NCI-H2196 (cell line): Measurements from ENCODE around the gene DEGS1.
A peak's percentile ranks its signal among the peaks of the same experiment; 100 is the strongest.
"Not testable (repeated sequence)": the region's sequence is repeated elsewhere in the genome, so short reads cannot be mapped to it uniquely, and the experiment has no call there.

ENCODE experiments used
- DNase-seq: peaks from one replicate; lab custom pipeline; 2025; ENCODE audit not compliant: unreplicated experiment; lab: John Stamatoyannopoulos, UW

DEGS1 gene

DNA sequence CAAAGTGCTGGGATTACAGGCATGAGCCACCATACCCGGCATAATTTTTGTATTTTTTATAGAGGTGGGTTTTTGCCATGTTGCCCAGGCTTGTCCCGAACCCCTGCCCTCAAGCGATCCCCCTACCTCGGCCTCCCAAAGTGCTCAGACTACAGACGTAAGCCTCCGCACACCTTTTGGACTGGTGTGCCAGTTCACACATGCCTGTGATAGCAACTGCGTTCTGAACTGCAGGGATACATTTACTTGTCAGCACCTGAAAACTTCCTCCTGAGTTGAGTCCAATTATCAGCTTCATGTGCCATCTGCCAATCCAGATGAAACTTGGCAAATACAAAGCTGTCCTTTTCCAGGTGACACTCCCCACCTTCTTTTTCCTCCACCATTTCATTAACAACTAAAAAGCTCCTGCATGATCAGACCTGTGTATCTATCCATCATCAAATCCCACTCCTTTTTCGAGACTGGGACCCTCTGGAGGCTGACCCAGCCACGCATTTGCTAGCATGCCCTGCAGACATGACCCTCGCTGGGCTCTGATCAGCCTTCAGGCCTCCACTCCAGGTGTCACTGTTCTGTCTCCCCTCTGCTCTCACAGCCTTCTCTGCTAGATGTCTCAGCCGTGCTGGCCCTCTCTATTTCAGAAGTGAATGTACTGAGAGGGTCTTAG is 2.1 kb upstream of the DEGS1 start:
- no peak for DNase-seq

- DNase-seq, result no peak
Measured at GRCh38 chr1:224181453-224181810, 1.6 kb upstream of the DEGS1 start.

GRCh38 chr1:224182057-224182865 is 779 bp upstream of the DEGS1 start:
- DNase-seq, result peak; percentile 42

- peak; percentile 60 for DNase-seq
Measured at GRCh38 chr1:224183591-224184312, 712 bp downstream of the DEGS1 start.

DNA sequence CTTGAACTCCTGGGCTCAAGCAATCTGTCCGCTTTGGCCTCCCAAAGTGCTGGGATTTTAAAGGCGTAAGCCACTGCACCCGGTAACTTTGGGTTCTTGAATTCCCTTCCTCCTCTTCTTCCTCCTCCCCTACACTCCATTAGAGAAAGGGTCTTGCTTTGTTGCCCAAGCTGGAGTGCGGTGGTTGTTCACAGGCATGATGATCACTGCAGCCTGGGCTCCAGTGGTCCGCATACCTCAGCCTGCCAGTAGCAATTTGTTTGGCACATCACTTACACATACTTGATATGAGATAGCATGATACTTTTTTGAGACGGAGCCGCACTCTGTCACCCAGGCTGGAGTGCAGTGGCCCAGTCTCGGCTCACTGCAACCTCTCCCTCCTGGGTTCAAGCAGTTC is 2.2 kb downstream of the DEGS1 start:
- DNase-seq, result no peak

DNA sequence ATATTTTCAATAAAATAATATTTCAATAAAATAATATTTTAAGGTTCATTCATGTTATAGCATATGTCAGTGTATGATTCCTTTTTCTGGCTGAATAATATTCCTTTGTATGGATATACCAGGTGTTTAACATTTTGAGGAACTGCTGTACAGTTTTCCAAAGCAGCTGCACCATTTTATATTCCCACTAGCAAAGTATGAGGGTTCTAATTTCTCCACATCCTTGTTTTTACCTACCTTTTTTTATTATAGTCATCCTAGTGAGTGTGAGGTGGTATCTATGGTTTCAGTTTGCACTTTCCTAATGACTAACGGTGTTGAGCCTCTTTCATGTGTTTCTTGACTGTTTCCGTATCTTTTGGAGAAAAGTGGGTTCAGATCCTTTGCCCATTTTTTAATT is 5.2 kb downstream of the DEGS1 start:
- no peak for DNase-seq

- no peak for DNase-seq
Measured at GRCh38 chr1:224189561-224189960, 6.5 kb downstream of the DEGS1 start.

DNA sequence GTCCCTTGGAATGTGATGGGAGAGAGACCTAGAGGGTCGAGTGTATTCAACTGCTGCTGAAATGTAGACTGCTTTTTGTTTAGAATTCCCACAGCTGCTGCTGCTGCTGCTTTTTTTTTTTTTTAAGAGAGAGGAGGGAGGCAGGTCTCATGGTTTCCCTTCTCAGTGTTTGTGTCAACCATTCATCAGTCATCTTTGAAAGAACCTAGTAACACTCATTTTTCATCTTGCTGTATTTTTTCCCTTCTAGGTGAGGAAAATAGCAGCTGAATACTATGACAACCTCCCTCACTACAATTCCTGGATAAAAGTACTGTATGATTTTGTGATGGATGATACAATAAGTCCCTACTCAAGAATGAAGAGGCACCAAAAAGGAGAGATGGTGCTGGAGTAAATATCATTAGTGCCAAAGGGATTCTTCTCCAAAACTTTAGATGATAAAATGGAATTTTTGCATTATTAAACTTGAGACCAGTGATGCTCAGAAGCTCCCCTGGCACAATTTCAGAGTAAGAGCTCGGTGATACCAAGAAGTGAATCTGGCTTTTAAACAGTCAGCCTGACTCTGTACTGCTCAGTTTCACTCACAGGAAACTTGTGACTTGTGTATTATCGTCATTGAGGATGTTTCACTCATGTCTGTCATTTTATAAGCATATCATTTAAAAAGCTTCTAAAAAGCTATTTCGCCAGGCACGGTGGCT is 9.2 kb downstream of the DEGS1 start:
- no peak for DNase-seq

DNA sequence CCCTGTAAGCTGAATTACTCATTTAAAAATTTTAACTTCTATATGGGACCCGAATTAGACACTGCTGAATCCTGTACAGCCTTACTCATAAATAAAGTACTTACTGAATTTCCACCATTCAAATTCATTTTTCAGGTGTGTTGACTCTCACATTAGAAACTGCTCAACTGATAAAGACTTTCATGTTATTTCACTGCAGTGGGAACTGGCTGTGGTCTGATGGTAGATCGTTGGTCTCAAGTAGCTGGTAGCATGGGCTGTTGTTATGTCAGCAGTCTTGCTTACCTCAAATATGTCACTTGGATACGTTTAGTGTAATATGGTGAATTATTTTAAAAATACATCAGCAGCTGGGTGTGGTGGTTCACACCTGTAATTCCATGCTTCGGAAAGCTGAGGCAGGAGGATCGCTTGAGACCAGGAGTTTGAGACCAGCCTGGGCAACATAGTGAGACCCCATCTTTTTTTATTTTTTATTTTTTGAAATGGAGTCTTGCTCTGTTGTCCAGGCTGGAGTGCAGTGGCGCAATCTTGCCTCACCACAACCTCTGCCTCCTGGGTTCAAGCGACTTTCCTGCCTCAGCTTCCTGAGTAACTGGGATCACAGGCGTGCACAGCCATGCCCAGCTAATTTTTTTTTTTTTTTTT is 10.4 kb downstream of the DEGS1 start:
- no peak for DNase-seq

DNA sequence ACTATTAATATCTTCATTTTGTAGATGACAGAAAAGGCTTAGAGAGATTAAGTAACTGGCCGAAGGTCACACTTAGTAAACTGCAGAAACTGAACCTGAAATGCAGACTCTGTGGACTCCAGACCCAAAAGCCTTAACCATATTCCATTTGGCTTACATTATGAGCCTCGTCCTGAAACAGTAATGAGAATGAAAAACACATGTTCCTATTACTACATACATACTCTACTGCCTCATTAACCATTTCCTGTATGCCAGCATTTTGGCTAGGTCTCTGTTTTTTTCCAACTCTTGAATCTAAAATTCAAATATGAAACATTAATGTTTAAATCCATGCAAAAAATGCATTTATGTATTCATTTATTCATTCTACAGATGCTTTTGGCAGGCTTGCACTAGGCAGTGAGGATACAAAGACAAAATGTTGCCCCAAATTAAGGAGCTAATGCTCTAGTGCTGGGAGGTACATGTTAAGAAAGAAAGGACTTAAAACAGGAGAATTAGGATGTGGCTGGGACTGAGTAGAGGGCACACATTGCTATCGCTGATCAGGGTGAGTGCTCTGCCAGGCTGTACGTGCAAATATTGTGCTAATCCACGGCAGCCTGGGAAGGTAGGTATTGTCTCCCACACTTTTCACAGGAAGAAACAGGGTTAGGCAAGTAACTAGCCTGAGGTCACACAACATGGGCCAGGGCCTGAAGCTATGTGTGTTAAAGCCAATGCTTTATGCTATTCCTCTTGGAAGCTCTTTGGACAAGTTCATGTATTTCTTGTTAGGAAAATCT is 14.0 kb downstream of the DEGS1 start:
- no peak for DNase-seq

GRCh38 chr1:224198572-224198971 is 15.5 kb downstream of the DEGS1 start:
- no peak for DNase-seq

DNA sequence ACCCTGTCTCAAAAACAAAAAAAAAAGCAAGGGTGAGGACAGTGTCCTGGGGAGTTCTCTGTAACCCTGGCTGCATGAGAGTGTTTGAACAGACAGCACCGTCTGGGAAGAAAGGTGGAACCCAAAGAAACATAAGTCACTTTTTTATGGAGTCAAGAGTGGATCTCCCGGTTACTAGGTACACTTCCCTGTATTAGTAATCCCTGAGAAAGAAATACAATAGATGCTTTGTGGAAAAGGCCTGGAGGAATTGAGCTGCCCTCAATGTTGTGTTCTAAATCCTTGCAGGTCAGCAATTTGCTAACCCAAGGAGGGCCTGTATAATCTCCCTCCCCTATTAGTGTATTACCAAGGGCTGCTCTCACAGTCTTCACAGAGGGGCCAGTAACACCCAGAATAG is 16.6 kb downstream of the DEGS1 start:
- no peak for DNase-seq

GRCh38 chr1:224201383-224201782 is 18.3 kb downstream of the DEGS1 start:
- no peak for DNase-seq

DNA sequence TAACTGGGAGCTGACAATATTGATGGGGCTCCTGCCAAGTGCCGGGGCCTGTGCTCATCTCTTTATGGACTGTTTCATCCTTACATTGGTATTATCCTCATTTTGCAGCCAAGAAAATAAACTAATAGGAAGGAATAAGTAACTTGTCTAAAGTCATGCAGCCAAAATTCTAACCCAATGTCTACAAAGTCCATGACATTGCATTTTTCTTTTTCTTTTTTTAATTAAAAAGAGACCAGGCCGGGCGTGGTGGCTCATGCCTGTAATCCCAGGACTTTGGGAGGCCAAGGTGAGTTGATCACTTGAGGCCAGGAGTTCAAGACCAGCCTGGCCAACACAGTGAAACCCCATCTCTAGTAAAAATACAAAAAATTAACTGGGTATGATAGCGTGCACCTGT is 18.8 kb downstream of the DEGS1 start:
- DNase-seq, result no peak

- DNase-seq, result no peak
Measured at GRCh38 chr1:224203243-224204016, 20.4 kb downstream of the DEGS1 start.

GRCh38 chr1:224205438-224205840 is 22.4 kb downstream of the DEGS1 start:
- no peak for DNase-seq

GRCh38 chr1:224205931-224206538 is 23.0 kb downstream of the DEGS1 start:
- not testable (repeated sequence) for DNase-seq

GRCh38 chr1:224211206-224211962 is 28.3 kb downstream of the DEGS1 start:
- peak; percentile 75 for DNase-seq
